GM21447 (cell line): ENCODE data around the gene DNAH6.

Experiments used
- ATAC-seq: cut with Tn5 transposase; IDR thresholded peaks from one replicate; pipeline ENCODE4 v1.9.1; 2021; ENCODE audit not compliant: unreplicated experiment

Gene DNAH6

DNA sequence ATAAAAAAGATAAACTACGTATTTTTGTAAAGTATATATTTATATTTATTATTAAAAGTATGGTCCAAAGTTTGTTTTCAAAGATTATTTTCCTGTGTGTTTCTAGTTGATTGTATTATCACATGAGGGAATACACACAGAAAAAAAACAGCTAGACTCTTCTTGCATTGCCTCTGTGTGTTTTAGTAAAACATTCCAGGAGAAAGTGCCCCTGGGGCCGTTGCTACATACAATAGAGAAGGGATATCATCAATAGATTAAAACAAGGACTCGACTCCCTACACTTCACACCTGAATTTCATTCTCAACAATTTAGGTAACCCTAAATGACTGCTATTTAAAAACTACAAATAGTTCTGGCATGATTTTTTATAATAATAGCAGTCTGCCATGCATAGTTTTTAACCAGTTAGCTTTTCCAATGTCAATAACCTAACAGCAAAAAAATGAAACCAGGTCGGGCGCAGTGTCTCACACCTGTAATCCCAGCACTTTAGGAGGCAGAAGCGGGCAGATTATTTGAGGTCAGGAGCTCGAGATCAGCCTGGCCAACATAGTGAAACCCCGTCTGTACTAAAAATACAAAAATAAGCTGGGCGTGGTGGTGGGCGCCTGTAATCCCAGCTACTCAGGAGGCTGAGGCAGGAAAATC is 171.3 kb downstream of the DNAH6 start:
- ATAC-seq, result no peak

GRCh38 chr2:84690225-84690624 is 173.9 kb downstream of the DNAH6 start:
- ATAC-seq, result no peak

DNA sequence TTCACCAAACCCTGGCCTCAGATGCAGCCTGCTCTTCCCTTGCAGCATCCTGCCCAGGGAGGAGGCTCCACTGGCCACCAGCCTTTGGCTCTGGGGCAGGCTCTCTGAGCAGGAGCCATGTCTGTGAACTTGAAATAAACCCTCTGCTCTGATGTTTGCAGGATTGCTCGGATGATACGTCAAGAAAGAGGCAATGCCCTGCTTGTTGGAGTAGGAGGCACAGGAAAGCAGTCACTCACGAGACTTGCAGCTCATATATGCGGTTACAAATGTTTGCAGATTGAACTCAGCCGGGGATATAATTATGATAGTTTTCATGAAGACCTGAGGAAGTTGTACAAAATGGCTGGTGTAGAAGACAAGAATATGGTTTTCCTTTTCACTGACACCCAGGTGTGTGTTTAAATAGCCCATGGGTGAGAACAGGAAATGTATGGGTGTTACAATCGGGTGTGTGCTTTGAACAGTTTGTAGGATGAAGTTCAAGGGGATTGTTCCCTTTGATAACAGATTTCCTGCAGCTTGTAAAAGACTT is 177.9 kb downstream of the DNAH6 start:
- ATAC-seq, result no peak

DNA sequence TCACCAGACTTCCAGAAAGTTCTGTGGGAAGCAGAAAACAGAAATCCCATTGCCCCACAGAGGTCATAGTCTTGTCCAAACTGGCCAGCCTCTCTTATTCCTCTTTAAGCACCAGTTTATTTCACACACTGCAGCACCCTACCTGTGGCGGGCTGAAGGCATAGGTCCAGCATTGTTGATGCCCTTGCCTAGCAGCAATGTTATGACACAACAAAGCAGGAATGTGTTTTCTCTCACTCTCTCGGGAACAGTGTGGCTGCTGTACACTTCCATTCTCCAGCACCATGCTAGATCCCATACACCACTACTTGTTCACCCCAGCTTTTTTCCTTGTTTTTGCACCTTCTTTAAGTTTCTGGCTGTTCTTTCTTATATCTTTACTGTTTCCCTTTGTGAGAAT is 181.6 kb downstream of the DNAH6 start:
- ATAC-seq, result no peak

- no peak for ATAC-seq
Measured at GRCh38 chr2:84700006-84700405, 183.7 kb downstream of the DNAH6 start.

DNA sequence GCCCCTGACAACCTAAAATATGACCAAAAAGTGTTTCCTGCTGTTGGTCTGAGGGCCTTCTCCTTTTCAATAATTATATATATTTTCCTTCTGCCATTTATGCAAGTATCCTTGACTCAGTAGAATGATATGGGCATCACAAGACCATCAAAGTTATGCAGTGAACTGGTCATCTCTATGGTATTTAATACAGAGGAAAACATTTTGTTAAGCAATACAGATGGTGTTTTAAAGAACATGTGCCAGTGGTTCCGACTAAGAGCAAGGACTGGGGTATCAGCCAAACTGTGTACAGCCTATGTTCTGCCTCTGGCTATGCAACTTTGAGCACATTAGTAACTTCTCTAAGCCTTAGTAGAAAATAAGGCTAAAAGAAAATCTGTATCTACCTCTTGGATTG is 185.6 kb downstream of the DNAH6 start:
- ATAC-seq, result no peak

- no peak for ATAC-seq
Measured at GRCh38 chr2:84702941-84703340, 186.6 kb downstream of the DNAH6 start.

- no peak for ATAC-seq
Measured at GRCh38 chr2:84703831-84704230, 187.5 kb downstream of the DNAH6 start.

GRCh38 chr2:84704505-84705244 is 188.4 kb downstream of the DNAH6 start:
- no peak for ATAC-seq

DNA sequence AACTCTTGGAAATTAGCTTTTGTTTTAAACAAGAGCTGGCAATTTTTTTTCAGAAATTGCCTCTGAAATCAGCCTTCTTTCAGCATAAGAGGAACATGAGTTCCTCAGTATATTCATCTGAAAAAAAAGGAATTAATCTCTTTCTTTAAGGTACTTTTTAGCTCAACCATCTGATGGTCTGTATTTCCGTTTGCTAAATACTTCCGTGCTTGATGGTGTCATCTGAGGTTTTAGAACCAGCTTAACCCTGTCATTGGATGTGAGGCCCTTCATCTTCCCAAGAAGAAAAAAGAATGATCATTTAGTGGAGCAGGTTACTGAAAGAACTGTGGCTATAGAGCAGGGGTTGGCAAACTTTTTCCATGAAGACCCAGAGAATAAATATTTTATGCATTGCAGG is 189.6 kb downstream of the DNAH6 start:
- ATAC-seq, result no peak

GRCh38 chr2:84708442-84708841 is 192.1 kb downstream of the DNAH6 start:
- no peak for ATAC-seq

GRCh38 chr2:84711651-84712050 is 195.4 kb downstream of the DNAH6 start:
- ATAC-seq, result no peak

DNA sequence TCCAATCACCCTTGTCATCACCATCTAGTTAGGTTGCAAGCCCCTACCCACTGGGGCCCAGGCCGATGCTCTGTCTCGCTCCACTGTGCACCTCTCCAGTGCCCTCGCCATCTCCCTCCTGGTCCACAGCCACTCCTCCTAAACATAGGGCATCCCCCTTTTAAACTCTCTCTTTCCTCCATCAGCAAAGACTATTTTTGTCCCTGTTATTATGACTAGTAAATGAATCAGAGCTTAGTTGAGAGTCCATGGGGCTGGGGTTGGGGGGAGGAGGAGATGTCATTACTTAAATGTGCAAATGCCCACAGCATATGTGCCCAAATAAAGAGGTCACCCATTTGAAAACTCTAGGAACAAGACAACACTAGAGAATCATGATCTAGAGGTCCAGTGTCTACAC is 197.1 kb downstream of the DNAH6 start:
- no peak for ATAC-seq

GRCh38 chr2:84716564-84716963 is 200.3 kb downstream of the DNAH6 start:
- ATAC-seq, result no peak

- no peak for ATAC-seq
Measured at GRCh38 chr2:84717302-84717701, 201.0 kb downstream of the DNAH6 start.

DNA sequence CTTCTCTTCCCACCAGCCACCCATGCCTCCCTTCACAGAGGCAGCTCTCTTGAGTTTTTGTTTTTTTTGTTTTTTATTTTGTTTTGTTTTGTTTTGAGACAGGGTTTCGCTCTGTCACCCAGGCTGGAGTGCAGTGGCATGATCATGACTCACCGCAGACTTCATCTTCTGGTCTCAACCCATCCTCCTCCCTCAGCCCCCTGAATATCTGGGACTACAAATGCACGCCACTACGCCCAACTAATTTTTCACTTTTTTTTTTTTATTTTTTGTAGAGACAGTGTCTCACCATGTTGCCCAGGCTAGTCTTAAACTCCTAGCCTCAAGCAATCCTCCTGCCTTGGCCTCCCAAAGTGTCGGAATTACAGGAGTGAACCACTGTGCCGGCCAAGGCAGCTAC is 203.1 kb downstream of the DNAH6 start:
- ATAC-seq, result no peak

GRCh38 chr2:84723831-84724230 is 207.5 kb downstream of the DNAH6 start:
- ATAC-seq, result no peak

GRCh38 chr2:84725717-84726116 is 209.4 kb downstream of the DNAH6 start:
- no peak for ATAC-seq

DNA sequence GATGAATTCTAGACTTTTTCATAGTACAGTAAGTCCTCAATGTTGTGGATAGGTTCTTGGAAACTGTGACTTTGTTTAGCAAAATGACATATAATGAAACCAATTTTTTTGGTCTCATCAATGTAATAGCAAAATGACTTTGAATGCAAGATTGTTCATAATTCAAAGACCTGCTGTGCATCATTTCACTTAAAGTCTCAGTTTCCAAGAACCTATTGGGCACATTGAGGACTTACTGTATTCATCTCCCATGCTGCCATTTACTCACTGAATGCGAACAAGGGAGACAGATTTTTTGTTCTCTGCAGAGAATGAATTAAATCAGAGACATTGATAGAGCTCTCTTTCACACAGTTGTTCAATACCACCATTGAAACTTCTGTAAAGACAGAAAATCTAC is 211.0 kb downstream of the DNAH6 start:
- no peak for ATAC-seq

DNA sequence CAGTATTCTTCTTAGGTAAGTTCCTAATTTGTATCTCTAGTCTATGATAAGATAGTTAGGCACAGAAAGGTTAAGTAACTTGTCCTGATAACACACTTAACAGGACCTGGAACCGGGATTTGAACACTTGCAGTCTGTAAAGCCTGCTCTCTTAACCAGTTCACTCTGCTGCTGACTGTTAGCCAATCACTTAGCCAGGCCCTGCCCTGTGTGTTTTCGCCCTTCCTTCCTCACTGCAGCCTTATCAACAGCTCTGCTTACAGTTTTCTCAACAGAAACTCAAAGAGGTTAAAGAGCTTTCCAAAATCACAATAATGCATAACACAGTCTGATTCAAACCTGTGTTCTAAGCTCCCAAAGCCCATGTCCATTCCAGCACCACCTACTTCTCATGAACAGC is 212.9 kb downstream of the DNAH6 start:
- no peak for ATAC-seq

DNA sequence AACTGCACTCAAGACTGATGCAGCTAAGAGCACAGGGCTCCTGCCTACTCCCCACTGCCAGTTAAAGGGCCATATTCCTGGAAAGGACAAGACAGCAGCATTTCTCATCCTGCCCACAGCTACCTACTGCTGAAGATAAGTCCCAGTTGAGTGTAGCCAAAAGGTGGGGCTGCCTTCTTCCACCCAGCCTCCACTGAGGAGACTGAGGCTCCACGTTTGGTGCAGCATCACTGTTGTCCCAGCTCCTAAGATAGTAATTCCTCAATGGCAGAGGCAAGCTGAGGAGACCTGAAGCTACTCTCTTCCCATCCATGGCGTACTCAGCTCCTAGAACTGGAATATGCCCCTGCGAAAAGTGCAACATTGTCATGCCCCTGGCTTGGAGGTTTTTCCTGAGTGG is 214.9 kb downstream of the DNAH6 start:
- ATAC-seq, result no peak

- no peak for ATAC-seq
Measured at GRCh38 chr2:84732897-84733778, 216.8 kb downstream of the DNAH6 start.
